ENCODE measurements around the gene IPP.

- TF ChIP-seq CTCF (optimal IDR thresholded peaks at IDR 0.05 in 1 of 3, IDR thresholded peaks at IDR 0.05 in 1 of 3, conservative IDR thresholded peaks at IDR 0.05 in 1 of 3; ENCODE audit: extremely low read depth in 1 of 3, insufficient read depth in 2 of 3, low read length in 3 of 3): no peak
- TF ChIP-seq EZH2 (IDR thresholded peaks at IDR 0.05; ENCODE audit: low read length): no peak
These were observed 72.7 kb downstream of the IPP start for GRCh38 chr1:45677751-45678245.
